ENCODE data around the gene NCOA3. TPM values are rescaled to one million over a fixed set of nuclear protein-coding genes. Genes with fewer than 3 reads are reported as not detected.

NCOA3 gene
- total RNA-seq, 1 donor from 2014 or later, result 49.3 TPM

- ATAC-seq (peak; percentile 62), DNase-seq (ENCODE audit: low spot score) (no peak)
- intact Hi-C loops (cut with DNase I), result no loop called here
Observed at GRCh38 chr20:47529840-47530239, 28.2 kb downstream of the NCOA3 start.

- ATAC-seq, result no peak
- no peak for DNase-seq (ENCODE audit: low spot score)
- intact Hi-C loops (cut with DNase I), result no loop called here
Observed at GRCh38 chr20:47531458-47531857, 29.8 kb downstream of the NCOA3 start.

GRCh38 chr20:47532002-47532401 is 30.3 kb downstream of the NCOA3 start:
- intact Hi-C loops (cut with DNase I), result no loop called here
- no peak for ATAC-seq
- no peak for DNase-seq (ENCODE audit: low spot score)

DNA sequence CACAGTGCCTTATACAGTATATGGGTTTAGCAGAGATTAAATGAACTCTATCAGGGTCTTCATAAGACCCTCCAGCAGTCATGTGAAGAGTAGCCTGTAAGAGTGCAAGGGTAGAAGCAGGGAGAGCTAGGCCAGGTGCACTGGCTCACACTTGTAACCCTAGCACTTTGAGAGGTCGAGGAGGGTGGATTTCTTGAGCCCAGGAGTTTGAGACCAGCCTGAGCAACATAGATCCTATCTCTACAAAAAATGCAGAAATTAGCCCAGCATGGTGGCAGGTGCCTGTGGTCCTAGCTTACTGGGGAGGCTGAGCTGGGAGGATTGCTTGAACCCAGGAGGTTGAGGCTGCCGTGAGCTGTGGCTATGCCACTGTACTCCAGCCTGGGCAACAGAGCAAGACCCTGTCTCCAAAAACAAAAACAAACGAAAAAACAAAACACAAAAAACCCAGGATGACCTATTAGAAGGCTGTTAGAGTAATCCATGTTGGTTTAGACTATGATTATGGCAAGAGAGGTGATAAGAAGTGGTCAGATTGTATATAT is 31.9 kb downstream of the NCOA3 start:
- ATAC-seq (no peak), DNase-seq (ENCODE audit: low spot score) (no peak)
- intact Hi-C loops (cut with DNase I), result no loop called here

DNA sequence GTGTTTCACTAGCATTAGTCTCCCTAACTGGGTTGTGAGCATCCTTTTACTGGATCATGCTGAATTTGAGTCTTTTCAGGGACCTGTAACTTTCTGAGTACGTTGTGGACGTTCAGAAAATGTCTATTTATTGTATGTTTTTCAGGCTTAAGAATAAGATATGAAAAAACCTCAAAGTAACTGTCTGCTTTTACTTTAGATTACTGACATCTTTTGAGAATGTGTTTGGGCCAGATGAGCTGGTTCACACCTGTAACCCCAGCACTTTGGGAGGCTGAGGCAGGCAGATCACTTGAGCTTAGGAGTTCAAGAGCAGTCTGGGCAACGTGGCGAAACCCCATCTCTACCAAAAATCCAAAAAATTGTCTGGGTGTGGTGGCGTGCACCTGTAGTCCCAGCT is 32.7 kb downstream of the NCOA3 start:
- intact Hi-C loops (cut with DNase I), result no loop called here
- no peak for ATAC-seq
- DNase-seq (ENCODE audit: low spot score), result no peak

DNA sequence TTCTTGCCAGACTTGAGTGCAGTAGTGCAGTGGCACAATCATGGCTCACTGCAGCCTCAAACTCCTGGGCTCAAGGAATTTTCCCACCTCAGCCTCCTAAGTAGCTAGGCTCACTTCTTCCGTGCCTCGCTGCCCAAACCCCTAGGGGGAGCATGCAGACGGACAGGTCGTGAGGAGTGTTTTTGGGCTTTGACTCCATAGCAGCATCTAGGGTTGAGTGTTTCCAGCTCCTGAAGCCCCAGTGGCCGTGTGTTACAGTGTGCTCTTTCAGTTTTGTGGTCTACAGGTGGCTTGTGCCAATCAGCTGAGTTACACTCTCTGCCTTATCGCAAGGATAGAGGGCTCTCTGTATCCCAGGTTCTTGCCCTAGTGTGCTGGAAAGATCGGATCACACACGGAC is 33.4 kb downstream of the NCOA3 start:
- no peak for ATAC-seq
- intact Hi-C loops (cut with DNase I), result no loop called here
- no peak for DNase-seq (ENCODE audit: low spot score)

DNA sequence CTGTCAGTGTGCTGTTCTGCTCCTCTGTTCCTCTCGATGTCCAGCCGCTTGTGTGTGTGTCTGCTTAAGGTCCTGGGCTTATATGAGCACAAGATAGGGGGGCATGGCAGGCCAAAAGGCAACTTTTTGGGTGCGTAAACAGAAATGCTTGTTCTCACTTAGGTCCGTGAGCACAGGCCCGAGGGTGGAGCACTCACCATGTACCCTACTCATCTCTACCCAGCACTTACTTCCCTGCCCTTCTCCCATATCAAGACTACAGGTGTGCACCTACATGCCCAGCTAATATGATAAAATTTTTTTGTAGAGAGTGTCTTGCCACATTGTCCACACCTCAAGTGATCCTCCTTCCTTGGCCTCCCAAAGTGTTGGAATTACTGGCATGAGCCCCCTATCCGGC is 34.3 kb downstream of the NCOA3 start:
- DNase-seq (ENCODE audit: low spot score), result no peak
- intact Hi-C loops (cut with DNase I), result no loop called here
- ATAC-seq, result no peak

DNA sequence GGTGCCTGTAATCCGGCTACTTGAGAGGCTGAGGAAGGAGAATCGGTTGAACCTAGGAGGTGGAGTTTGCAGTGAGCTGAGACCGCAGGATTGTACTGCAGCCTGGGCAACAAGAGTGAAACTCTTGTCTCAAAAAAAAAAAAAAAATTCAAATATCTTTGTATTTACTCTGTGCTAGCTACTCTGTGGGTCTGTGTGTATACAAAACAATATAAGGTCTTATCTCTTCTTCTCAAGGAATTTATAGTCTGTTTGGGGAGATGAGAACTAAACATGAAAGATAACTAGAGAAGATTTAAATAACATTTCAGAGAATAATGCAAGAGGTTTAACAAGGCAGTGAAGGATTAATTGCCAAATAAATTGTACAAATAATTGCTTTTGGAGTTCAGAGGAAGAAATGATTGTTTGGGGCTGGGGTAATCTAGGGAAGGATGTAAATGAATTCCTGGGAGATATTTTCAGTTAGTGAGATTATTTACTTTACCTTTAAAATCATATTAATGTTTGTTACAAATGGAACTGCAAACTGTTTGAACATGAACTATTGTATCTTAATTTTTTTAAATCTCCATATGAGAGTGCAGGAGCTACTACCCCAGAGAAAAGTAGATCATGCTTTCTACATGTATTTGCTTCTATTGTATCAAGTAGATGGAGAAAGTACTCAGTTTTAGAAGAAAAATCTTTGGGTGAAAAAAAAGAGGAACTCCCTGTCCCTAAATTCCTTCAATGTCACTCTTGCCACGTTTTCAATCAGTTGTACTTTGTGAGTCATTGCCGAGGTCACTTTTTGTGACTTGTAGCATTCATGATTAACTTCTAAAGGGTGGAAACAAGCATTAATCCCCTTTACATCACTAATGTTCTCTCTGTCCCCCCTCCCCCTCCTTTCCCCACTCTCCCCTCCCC is 39.0 kb downstream of the NCOA3 start:
- intact Hi-C loops (cut with DNase I), result no loop called here
- ATAC-seq, result no peak
- DNase-seq (ENCODE audit: low spot score), result no peak

DNA sequence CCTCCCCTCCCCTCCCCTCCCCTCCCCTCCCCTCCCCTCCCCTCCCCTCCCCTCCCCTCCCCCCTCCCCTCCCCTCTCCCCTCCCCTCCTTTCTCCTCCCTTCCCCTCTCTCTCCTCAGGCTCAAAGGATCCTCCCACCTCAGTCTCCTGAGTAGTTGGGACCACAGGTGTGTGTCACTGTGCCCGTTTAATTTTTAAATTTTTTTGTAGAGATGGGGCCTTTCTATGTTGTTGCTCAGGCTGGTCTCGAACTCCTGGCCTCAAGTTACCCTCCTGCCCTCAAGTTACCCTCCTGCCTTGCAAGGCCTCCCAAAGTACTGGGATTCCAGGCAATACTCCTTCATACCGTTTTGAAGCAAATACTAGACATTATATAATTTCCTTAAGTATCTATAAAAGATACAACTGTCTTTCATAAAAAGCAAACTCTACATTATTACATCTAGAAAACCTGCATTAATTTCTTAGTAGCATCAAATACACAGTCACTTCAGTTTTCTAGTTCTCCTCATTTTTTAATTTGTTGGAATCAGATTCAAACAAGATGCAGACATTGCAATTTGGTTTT is 39.8 kb downstream of the NCOA3 start:
- intact Hi-C loops (cut with DNase I), result no loop called here
- ATAC-seq (no peak), DNase-seq (ENCODE audit: low spot score) (no peak)

DNA sequence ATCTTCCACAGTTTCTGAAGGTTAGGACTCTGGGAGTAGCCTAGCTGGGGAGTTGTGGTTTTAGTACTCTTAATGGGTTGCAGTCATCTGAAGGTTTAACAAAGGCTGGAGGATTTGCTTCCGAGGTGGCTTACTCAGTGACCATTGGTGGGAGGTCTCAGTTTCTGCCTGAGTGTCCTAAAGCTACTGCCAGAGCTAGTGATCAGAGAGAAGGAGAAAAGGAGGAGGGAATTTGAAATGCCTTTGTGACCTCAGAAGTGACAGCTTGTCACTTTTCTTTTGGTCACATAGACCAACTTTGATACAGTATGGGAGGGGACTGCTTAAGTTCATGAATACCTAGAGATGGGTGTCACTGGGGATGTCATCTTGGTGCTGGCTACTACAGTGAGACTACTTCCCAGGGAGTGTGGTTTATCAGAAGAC is 41.3 kb downstream of the NCOA3 start:
- ATAC-seq (peak; percentile 17), DNase-seq (ENCODE audit: low spot score) (no peak)
- intact Hi-C loops (cut with DNase I), result no loop called here

GRCh38 chr20:47544240-47544639 is 42.6 kb downstream of the NCOA3 start:
- DNase-seq (ENCODE audit: low spot score), result no peak
- no peak for ATAC-seq
- intact Hi-C loops (cut with DNase I), result no loop called here

DNA sequence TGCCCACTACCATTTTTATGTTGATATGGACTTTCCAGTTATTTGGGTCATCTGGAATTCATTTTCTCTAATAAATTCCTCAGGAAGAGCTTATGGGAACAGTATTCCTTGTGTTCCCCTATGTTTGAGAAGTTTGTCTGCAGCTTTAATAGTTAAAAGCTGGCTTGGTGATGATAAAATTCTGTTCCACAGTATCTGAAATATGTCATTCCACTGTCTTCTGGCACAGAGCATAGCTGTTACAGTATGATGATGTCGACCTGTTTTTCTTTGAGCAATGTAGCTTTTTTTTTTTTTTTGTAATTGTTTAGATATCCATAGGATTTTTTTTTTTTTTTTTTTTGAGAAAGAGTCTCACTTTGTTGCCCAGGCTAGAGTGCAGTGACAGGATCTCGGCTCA is 43.2 kb downstream of the NCOA3 start:
- no peak for DNase-seq (ENCODE audit: low spot score)
- ATAC-seq, result no peak
- intact Hi-C loops (cut with DNase I), result no loop called here

DNA sequence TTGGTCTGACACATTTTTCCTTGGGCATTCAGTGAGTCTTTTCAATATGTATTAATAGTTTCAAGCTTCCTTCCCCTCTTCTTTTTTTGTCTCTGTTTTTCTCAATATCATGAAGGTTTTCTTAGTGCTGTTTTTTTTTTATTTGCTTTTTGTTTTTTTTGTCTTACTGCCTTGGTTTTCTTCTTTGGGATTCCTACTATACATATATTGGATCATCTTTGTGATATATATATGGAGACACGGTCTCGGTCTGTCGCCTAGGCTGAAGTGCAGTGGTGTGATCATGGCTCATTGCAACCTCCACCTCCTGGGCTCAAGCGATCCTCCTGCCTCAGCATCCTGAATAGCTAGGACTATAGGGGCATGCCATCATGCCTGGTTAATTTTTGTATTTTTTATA is 43.8 kb downstream of the NCOA3 start:
- no peak for ATAC-seq
- DNase-seq (ENCODE audit: low spot score), result no peak
- intact Hi-C loops (cut with DNase I), result no loop called here

DNA sequence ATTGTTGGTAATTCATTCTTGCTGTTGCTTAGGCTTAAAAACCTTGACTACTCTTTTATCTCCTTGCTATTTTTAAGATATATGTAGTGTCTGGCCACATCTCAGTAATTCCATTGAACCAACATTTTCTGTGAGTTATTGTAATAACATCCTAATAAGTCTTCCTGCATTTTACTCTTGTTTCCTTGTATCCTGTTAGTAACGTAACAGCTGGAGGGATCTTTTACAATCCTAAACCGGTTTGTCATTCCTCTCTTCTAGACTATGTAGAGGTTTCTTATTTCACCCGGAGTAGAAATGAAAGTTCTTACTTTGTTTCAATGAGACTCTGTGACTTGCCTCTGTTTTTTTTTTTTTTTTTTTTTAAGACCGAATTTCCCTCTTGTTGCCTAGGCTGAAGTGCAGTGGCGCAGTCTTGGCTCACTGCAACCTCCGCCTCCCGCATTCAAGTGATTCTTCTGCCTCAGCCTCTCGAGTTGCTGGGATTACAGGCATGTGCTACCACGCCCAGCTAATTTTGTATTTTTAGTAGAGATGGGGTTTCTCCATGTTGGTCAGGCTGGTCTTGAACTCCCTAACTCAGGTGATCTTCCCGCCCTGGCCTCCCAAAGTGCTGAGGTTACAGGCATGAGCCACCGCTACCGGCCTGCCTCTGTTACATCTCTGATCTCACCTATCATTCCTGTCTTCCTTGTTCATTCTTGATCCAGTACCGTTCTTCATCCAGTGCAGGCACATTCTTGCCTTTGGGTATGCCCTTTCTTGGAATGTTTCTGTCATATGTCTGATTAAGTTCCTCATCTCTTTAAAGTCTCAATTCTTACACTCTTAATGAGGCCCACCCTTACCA is 44.7 kb downstream of the NCOA3 start:
- ATAC-seq, result no peak
- intact Hi-C loops (cut with DNase I), result no loop called here

DNA sequence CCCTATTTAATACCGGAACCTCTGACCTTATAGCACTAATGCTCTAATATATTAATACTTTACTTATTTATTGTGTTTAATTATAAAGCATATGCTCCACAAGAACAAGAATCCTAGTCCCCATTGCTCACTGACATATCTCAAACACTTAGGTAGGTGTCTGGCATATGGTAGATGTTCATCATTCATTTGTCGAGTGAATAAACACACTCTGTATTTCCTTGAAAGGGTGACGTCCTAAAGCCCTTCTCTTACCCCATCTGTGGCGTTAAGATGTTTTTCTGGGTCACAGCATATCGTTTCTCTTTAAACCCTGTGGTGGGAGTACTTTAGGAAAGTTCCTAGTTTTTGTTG is 45.3 kb downstream of the NCOA3 start:
- DNase-seq (ENCODE audit: low spot score), result no peak
- no peak for ATAC-seq
- intact Hi-C loops (cut with DNase I), result no loop called here

More for the DNA sequence above, 44.7 kb downstream of the NCOA3 start:
- DNase-seq (ENCODE audit: low spot score), result no peak

- ATAC-seq (no peak), DNase-seq (ENCODE audit: low spot score) (no peak)
- intact Hi-C loops (cut with DNase I), result no loop called here
Observed at GRCh38 chr20:47549671-47550070, 48.0 kb downstream of the NCOA3 start.

- no peak for ATAC-seq
- no peak for DNase-seq (ENCODE audit: low spot score)
- intact Hi-C loops (cut with DNase I), result no loop called here
Observed at GRCh38 chr20:47551222-47551621, 49.5 kb downstream of the NCOA3 start.

DNA sequence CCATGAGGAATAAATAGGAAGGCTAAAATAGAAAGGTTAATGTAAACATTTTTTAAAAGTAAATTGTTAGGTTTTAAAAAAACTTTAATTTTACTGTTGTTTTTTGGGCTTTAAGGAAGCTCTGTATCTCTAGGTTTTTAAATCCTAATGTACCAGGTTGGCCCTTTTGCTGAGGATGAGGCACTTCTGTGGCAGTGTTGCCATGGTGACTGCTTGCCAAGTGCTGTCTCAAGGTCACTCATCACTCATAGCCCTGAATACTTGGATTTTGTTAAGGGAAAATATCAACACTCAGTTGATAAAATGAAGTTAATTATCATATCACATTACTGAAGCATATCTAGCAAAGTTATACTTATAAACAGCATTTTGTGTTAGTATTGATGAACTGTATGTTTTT is 50.2 kb downstream of the NCOA3 start:
- ATAC-seq (no peak), DNase-seq (ENCODE audit: low spot score) (no peak)
- intact Hi-C loops (cut with DNase I), result no loop called here

DNA sequence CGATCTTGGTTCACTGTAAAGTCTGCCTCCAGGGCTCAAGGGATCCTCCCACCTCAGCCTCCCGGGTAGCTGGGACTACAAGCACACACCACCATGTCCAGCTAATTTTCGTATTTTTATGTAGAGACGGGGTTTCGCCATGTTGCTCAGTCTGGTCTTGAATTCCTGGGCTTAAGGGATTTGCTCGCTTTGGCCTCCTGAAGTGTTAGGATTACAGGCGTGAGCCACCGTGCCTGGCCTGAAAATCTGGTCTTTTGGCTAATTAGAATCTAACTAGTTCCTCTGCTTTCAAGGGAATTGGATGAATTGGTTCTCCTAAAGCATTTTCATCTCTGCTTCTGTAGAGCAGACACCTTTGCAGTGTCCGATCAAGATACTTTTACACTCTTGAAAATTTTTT is 51.3 kb downstream of the NCOA3 start:
- intact Hi-C loops (cut with DNase I), result no loop called here
- DNase-seq (ENCODE audit: low spot score) (no peak), ATAC-seq (no peak)
